ENCODE measurements around the gene PRDM8. TPM values are rescaled to one million over a fixed set of nuclear protein-coding genes. Genes with fewer than 3 reads are reported as not detected.

PRDM8 gene
- total RNA-seq, 4 donors from 2014 or later: 4.5 to 13.1 (median 12.6) TPM

- no peak for DNase-seq
- Histone ChIP-seq H3K9me3 (no peaks in the 10 kb centered on the region), H3K27ac (no peak overlapping the region), H3K4me3 (no peak overlapping the region), H3K27me3 (no peaks in the 10 kb centered on the region), H3K4me1 (no peaks in the 10 kb centered on the region), H3K36me3 (no peaks in the 10 kb centered on the region)
- TF ChIP-seq POLR2A (IDR thresholded peaks at IDR 0.05) (no peak), CTCF (IDR thresholded peaks at IDR 0.05) (no peak)
- intact Hi-C loops (cut with DNase I; ENCODE audit: low total_unique reads): no loop called here
Measured at GRCh38 chr4:80225595-80225994, 28.3 kb downstream of the PRDM8 start.

- Histone ChIP-seq H3K4me1 (no peaks in the 10 kb centered on the region), H3K9me3 (no peaks in the 10 kb centered on the region), H3K27me3 (no peaks in the 10 kb centered on the region), H3K27ac (no peak overlapping the region), H3K4me3 (no peak overlapping the region), H3K36me3 (no peaks in the 10 kb centered on the region)
- TF ChIP-seq CTCF (IDR thresholded peaks at IDR 0.05) (no peak), POLR2A (IDR thresholded peaks at IDR 0.05) (no peak)
- intact Hi-C loops (cut with DNase I; ENCODE audit: low total_unique reads): no loop called here
- no peak for DNase-seq
Measured at GRCh38 chr4:80226094-80226493, 28.8 kb downstream of the PRDM8 start.

GRCh38 chr4:80228460-80228859 lies 31.2 kb downstream of the PRDM8 start:
- intact Hi-C loops (cut with DNase I; ENCODE audit: low total_unique reads): no loop called here
- no peak for TF ChIP-seq POLR2A (IDR thresholded peaks at IDR 0.05)
- DNase-seq: no peak

GRCh38 chr4:80229128-80229527 lies 31.8 kb downstream of the PRDM8 start:
- no peaks in the 10 kb centered on the region for H3K4me1 ChIP-seq
- intact Hi-C loops (cut with DNase I; ENCODE audit: low total_unique reads): no loop called here
- no peaks in the 10 kb centered on the region for H3K36me3 ChIP-seq
- TF ChIP-seq CTCF (IDR thresholded peaks at IDR 0.05) (no peak), POLR2A (IDR thresholded peaks at IDR 0.05) (no peak)
- no peak for DNase-seq
- no peak overlapping the region for H3K27ac ChIP-seq
- no peak overlapping the region for H3K4me3 ChIP-seq
- no peaks in the 10 kb centered on the region for H3K9me3 ChIP-seq
- no peaks in the 10 kb centered on the region for H3K27me3 ChIP-seq

More at GRCh38 chr4:80228460-80228859, 31.2 kb downstream of the PRDM8 start:
- Histone ChIP-seq H3K36me3 (no peaks in the 10 kb centered on the region), H3K4me3 (no peak overlapping the region), H3K9me3 (no peaks in the 10 kb centered on the region), H3K27me3 (no peaks in the 10 kb centered on the region), H3K4me1 (no peaks in the 10 kb centered on the region), H3K27ac (no peak overlapping the region)

GRCh38 chr4:80229590-80229989 lies 32.3 kb downstream of the PRDM8 start:
- Histone ChIP-seq H3K36me3 (no peaks in the 10 kb centered on the region), H3K27ac (no peak overlapping the region), H3K9me3 (no peaks in the 10 kb centered on the region), H3K4me3 (no peak overlapping the region), H3K27me3 (no peaks in the 10 kb centered on the region), H3K4me1 (no peaks in the 10 kb centered on the region)
- intact Hi-C loops (cut with DNase I; ENCODE audit: low total_unique reads): no loop called here
- DNase-seq: no peak
- TF ChIP-seq POLR2A (IDR thresholded peaks at IDR 0.05): no peak
- no peak for TF ChIP-seq CTCF (IDR thresholded peaks at IDR 0.05)

- Histone ChIP-seq H3K4me3 (no peak overlapping the region), H3K36me3 (no peaks in the 10 kb centered on the region), H3K27ac (no peak overlapping the region), H3K4me1 (no peaks in the 10 kb centered on the region), H3K27me3 (no peaks in the 10 kb centered on the region), H3K9me3 (no peaks in the 10 kb centered on the region)
- DNase-seq: no peak
- intact Hi-C loops (cut with DNase I; ENCODE audit: low total_unique reads): no loop called here
- TF ChIP-seq CTCF (IDR thresholded peaks at IDR 0.05) (no peak), POLR2A (IDR thresholded peaks at IDR 0.05) (no peak)
Measured at GRCh38 chr4:80231180-80231579, 33.9 kb downstream of the PRDM8 start.

Measured in uterus (tissue), 4 donors.